DMS153 treated with DMSO at 0.1 percent for 48 hours (cell line): ENCODE measurements around the gene DSG2.
"Not testable (repeated sequence)": the region's sequence is repeated elsewhere in the genome, so short reads cannot be mapped to it uniquely, and the experiment has no call there.

Experiments used
- DNase-seq: peaks from one replicate; lab custom pipeline; 2025; ENCODE audit not compliant: unreplicated experiment; lab: John Stamatoyannopoulos, UW

DSG2 gene

DNA sequence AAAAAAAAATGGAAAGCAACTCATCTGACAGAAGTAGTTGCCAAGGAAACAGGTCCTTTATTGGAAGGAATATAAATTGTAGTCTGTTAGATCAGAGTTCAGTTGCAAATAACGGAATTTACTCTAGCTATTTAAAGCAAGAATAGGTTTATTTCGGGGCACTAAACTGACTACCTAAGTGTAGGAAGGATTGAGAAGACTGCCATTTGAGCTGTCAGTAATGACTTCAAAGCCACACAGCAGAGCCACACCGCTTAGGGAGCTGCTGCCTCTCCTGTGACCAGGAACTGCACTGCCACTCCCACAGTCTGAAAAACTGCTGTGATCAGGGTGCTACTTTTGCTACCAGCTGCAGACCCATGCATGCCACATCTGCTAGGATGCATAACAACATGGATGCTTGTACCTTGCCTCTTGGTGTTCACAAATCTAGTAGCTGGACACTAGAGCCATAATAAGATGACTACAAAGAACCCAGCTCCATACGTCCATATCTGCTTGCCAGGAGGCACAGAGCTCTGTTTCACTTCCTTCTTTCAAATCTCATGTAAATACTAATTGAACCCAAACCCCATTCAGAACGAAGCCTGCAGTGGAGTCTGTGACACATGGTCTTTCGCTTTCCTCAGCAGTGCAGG lies 2.2 kb downstream of the DSG2 start:
- no peak for DNase-seq

DNA sequence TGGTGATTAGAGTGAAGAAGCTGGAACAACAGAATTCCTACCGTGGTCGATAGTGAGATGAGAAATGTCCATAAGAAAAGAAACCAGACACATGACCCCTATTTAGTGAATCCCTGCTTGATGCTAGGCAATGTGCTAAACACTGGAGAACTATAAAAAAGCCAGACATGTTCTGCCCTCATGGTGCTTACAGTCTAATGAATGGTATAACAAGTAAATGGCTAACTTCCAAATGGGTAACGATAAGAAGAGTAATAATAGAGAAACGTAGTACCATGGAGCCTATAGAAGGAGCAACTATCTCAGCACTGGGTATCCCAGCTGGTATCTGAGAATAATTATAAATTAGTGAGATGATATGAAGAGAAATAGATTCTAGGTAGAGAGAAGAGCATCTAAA lies 5.0 kb downstream of the DSG2 start:
- DNase-seq: no peak

DNA sequence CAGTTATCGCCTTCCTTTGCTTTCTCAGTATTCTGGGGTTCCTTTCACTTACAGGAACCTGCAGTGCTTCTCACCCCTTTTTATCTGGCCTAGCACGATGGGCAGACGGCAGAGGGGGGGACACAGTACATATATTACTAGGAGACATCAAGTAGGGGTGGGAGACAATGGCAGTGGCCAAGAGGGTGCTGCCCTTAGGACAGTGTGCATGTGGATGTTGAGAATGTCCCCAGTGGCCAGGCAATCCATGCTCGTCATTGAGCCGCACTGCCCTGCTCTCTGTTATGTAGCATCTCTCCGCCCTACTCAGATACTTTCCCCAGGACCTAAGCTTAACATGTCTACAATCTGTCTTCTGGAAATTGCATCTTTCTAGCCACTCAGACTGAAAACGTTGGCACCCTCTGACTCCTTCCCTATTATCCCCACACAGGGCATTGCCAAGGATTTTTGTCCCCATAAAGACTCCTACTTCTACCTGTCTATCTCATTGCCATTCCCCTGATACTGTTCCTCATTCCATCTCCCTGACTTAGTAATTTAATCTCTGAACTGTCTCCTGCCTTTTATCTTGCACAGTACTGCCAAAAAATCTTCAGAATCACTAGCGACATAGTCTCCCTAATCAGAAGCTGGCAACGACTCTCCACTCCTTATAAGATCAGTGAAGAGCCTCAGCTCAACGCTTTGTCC lies 6.6 kb downstream of the DSG2 start:
- no peak for DNase-seq

DNA sequence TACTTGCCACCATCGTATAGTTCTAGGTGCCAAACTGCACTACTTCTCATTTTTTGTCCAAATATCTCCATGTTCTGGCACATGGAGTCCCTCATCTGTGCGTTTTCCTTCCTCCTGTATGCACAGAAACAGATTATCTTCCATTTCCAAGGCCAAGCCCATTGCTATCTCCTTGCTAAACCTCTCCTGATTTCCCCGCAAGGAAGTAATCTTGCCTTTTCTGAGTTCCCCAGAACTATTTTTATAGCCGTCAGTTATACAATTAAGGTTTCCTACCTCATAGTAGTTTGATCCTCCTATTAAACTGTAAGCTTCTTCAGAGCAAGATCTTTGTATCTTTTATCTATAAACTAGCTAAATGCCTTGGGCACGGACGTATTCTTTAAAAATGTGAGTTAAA lies 7.2 kb downstream of the DSG2 start:
- DNase-seq: no peak

DNA sequence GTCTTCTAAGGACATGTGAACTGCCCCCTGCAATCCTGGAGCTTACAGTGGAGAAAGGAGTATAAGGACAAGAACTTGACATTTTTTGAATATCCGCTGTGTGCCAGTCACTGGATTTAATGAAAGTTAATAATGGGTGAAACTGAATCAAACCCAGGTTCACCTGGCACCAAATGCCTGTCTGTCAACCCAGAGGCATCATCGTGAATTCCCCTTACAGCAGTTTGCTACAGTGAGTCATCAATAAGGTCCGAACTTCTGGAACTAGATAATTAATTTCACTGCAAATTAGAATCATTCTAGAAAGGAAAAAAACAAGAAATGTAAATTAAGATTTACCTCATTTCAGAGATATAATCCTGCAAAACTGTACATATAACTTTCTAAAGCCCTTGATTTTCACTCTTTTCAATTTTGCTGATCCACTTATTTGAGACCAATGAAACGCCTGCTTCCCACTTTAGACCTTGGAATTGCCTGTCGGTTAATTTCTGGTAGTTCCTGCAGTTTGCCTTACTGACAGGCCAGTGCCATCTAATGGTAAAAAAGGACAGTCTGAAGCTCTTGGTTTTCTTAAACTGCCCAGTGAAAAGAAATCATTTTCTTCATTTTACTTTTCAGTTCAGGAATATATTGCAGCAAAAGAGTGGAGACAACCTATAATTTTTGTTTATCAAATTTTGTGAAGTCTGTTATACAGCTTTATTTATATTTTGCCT lies 8.2 kb downstream of the DSG2 start:
- no peak for DNase-seq

DNA sequence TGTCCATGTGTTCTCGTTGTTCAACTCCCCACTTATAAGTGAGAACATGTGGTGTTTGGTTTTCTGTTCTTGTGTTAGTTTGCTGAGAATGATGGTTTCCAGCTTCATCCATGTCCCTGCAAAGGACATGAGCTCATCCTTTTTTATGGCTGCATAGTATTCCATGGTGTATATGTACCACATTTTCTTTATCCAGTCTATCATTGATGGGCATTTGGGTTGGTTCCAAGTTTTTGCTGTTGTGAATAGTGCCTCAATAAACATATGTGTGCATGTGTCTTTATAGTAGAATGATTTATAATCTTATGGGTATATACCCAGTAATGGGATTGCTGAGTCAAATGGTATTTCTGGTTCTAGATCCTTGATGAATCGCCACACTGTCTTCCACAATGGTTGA lies 9.1 kb downstream of the DSG2 start:
- not testable (repeated sequence) for DNase-seq

DNA sequence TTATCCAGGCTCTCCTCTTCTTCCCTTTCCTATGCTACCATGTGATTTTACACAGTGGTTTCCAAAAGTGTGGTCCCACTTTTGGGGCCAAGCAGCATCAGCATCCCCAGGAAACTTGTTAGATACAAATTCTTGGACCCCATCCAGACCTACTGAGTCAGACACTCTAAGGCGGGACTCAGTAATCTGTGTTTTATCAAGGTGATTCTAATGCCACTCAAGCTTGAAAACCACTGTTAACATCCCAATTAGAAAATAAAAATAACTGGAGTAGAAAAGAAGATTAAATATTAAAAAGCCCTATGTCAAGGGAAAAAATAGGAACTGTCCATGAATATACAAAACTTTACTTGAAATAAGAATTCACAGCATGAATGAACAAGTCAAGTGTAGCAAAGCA lies 10.8 kb downstream of the DSG2 start:
- no peak for DNase-seq

DNA sequence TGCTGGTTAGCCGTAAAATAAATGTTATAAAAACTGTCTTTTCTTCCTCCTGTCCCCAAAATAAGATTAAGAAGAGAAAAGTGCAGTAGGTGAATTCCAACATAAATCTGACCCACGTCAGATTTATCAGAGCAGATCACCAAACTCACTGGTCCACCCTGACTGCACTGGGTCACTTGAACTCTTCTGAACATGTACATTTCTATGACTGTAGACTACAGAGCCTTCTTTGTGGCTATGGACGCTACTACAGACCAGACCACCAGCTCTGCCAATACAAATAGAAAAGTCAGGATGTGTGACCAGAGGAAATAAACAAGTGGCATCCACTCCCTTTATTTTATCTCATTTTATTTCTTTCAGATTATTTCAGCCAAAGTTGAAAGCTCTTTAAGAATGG lies 11.6 kb downstream of the DSG2 start:
- DNase-seq: no peak

DNA sequence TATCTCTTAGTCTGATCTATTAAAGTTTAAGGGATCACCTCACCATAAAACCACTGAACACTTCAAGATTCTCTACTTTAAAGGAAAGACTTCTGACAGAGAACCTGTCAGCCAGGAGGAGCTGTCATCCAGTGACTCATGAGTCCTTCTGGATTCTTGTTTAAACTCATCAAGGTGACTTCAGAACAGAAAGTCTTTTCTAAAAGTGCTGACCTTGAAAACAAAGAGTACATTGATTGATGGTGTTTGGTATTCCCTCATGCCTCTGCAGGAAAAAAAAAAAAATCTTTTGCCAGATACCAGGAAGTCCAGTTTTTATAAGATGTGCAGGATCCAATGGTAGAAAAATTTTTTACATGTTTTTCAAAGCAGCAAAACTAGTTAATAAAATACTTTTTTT lies 12.3 kb downstream of the DSG2 start:
- DNase-seq: no peak

DNA sequence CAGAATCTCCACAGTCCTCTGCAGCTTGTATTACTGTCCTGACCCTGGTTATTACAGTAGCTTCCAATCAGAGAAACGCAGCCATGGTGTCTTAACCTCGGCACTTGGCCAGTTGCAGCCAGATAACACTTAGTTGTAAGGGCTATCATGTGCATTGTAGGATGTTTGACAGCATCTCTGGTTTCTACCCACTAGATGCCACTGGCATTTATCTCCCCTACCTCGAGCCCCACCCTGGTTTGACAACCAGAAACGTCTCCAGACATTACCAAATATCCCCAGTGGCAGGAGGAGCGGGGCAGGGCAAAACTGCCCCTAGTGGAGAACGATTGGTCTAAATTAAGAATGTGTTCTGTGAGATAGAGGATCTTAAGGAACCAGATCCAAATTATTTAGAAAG lies 13.1 kb downstream of the DSG2 start:
- DNase-seq: no peak

DNA sequence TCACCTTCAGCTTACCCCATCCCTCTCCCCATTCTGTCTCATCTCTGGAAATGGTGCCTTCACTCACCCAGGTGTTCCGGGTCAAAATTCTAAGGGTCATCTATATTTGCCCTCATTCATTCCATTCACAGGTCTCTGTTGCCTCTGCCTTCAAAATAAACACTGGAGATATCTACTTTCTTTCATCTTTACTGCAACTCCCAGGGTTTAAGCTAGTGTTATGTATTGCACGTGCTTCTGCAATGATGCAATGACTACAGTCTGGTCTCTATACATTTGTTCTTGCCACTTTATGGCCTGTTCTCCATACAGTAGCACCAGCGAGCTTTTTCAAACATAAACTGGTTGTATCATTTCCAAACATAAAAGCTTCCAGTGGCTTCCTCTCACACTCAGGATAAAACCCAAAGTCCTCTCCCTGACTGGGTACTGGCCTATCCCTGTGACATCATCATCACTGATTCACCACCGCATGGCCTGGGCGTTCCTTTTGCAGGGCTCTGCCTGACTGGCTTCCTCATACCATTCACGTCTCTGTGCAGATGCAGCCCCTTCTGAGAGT lies 14.3 kb downstream of the DSG2 start:
- DNase-seq: no peak

DNA sequence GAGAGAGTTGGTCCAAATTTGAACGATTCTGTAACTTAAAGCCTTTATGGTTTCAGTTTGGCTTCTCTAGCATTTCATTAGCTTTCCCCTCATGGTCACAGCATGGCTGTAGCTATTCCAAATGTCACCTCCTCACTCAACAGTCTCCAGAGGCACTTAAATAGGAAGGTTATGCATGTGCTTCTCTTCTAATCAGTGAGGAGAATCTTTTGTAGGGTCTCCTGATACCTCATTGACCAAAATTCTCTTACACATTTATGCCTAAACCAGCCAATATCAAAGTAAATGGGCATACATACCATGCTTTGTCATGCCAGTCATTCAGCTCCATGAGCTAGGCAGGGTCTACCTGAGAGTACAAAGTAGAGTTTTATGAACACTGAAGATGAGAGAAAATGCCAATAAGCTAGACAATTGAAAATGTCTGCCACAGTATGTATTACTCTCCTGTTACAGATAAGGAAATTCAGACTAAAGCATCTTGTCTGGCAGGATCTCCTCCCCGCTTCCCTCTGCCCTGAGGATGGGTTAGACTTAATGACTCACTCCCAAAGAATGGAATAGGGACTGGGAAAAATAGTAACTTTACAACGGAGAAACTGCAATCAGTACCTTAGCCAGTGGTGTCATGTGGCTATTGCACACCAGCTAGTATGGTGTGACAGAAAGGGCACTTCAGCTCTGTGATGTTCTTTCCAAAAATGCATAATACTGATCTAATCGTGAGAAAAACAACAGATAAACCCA lies 15.4 kb downstream of the DSG2 start:
- DNase-seq: no peak

DNA sequence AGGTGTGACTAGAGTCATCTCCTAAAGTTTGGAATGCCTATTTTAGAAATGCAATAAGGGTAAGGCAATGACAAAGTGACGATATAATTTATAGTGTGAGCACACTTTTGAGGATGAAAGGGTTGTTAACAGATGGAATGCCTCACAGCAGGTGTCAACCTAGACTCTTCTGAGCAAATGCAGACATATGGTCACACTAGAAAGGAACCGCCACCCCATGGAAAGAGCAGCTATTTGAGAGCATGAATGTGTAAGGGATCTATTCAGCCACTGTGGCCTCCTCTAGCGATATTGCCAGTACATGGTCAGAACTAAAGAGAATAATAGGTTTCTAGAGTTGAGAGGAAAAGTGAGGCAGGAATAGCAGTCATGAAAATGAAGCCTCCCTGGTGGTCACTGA lies 18.5 kb downstream of the DSG2 start:
- no peak for DNase-seq

DNA sequence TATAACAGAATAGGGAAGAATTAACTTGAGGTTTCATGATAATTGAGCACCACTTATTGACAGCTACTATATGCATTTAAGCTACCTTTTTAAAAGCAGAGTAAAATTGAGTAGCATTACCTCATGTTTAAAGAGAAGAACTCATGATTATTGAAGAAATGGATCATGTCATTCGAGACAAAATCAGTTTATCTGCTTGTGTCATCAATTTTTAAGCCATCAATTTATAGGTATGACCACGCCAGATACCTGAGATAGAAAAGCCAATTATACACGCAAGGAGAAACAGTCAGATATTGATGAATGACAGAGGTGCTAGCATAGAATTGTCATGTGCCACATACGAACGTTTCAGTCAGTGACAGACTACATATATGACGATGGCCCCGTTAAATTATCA lies 28.4 kb downstream of the DSG2 start:
- no peak for DNase-seq

DNA sequence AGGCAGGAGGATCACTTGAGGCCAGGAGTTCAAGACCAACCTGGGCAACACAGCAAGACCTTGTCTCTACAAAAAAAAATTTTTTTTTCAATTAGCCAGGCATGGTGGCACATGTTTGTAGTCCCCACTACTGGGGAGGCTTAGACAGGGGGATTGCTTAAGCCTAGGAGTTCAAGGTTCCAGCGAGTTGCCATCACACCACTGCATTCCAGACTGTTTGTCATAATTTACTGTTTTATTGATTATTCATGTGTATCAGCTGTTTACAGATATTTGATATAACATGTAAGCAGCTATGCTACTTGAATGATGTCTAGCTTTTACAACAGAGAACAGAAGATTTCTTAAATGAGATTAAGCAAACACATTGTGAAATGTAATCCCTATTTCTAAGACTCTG lies 35.3 kb downstream of the DSG2 start:
- no peak for DNase-seq

DNA sequence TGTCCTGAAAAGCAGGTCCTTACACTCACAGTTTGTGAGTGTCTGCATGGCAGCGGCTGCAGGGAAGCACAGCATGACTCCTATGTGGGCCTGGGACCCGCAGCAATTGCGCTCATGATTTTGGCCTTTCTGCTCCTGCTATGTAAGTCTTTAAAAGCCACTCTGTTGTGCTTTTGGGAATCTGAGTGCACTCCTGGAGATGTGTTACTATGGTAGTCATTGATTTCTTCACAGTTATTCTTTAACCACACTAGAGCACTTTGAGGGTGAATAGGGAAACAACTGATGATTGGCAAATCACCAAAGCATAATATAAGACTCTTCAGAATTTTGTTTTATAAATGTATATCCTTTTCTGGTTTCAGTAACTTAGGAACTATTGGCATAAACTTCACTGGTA lies 40.9 kb downstream of the DSG2 start:
- DNase-seq: no peak

DNA sequence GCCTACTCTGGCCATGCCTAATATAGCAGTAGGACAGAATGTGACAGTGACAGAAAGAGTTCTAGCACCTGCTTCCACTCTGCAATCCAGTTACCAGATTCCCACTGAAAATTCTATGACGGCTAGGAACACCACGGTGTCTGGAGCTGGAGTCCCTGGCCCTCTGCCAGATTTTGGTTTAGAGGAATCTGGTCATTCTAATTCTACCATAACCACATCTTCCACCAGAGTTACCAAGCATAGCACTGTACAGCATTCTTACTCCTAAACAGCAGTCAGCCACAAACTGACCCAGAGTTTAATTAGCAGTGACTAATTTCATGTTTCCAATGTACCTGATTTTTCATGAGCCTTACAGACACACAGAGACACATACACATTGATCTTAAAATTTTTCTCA lies 48.5 kb downstream of the DSG2 start:
- no peak for DNase-seq

DNA sequence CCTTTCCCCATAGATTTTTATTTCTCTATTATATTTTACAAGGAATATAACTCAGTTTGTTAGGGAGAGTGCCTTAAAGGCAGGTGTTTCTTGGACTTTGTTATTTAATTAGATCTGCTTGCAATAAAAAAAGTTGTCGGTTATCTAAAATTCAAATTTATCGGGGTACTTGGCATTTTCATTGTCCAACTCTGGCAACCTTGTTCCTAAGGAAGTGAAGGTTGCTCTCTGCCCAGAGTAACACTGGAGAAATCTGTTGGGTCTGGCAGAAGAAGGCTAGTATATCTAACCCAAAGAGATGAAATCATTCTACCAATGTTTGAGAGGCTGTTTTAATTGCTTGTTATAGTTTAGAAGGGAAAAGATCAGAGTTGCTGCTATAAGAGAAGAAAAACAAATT lies 50.9 kb downstream of the DSG2 start:
- no peak for DNase-seq

DNA sequence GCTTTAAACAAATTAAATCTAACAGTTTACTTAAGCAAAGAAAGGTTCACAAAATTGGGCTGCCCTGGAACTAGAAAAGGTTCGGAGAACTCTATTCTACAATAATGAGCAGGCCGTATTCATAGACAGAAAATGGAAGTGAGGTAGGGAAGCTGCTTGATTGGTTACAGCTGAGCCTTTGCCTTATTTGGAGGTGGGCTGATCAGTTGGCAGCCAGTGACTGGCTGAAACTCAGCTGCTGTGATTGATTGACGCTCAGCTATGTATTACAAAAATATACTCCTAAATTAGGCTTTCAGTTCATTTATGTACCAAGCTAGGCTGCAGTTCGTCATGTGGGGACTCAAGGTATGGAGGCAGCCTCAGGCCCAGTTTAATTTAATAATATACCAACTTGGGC lies 51.4 kb downstream of the DSG2 start:
- DNase-seq: no peak

DNA sequence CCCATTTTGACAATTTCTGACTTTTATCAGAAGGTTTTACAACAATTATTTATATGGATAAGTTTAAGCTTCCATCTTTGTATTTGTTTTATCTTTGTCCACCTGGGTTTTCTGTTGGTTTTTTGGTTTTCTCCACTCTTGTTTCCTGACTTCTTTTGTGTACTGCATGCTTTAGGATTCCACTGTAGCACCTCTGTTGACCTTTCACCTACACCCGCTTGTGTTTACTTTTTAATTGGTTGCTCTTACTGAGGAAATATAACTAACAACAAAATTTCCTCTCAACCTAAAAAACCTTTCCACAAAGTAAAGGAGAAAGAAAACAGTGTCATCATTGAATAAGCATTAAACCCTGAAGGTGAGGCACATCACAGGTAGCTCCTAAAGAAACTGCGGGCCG lies 53.9 kb downstream of the DSG2 start:
- no peak for DNase-seq

DNA sequence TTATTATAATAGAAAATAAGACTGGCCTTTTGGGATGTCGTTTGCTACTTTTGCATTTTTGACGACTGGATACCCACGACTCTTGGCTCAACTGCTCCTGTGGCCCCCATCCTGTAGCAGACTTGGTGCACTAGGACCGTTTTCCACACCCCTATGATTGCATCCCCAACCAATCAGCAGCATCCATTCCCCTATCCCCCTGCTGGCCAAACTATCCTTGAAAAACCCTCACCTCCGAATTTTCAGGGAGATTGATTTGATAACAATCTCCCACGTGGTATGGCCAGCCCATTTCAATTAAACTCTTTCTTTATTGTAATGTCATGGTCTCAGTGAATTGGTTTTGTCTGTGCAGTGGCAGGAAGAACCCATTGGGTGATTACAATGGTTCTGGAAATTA lies 55.8 kb downstream of the DSG2 start:
- DNase-seq: no peak

DNA sequence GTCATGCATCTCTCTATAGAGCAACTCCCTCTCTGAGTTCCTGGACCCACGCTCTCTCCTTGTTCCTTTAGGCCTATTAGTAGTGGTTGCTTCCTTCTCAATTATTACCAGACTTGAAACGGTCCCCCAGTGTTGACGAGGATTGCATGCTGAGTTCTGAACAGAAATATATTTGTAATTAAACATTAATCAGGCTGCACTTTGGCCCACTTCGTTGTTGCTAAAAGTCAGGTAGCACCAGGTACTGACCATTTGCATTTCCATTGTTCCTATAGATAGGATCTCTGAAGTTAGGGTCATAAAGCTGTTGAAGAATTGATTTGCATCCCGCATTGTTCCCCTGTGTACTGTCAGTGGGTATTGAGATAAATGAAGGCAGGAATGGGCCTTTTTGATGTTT lies 56.8 kb downstream of the DSG2 start:
- DNase-seq: no peak
